ENCODE results near the gene IRF2BP1. TPM values are rescaled to one million over a fixed set of nuclear protein-coding genes. Genes with fewer than 3 reads are reported as not detected.

The IRF2BP1 gene
- total and polyA plus RNA-seq, 2 of the 13 experiments (the other 11 are each of a cell fraction or from before 2014, with no cell fraction given), result 4.3 to 14.3 TPM

DNA sequence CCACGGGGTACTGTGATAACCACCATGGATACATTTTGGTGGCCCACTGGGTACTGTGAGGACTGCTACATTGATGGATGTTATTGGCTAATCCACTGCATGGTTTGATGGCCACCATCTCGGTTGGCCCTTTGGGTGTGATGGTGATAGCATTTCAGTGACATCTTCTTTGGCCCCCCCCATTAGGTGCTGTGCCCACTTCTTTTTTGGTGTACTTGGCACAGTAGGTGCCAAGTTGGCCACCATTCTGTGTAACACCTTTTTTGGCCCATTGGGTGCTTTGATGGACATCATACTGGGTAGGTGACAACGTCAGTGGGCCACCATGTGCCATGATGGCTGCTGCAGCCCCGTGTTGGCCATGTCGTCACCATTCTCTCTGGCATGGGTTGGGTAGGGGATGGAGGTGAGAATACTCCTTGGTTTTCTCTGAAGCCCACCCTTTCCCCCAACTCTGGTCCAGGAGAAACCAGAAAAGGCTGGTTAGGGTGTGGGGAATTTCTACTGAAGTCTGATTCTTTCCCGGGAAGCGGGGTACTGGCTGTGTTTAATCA, 12.6 kb downstream of the IRF2BP1 start (continued):
- TF ChIP-seq AKNA (CRISPR knock-in tag; IDR thresholded peaks at IDR 0.05; ENCODE audit: borderline replicate concordance) (0 out of 2 replicates have a peak, but pooled peaks have one; percentile 50), ZNF619 (CRISPR knock-in tag; IDR thresholded peaks at IDR 0.05) (0 out of 2 replicates have a peak, but pooled peaks have one; percentile 52), ZNF225 (CRISPR knock-in tag; IDR thresholded peaks at IDR 0.05) (no peak), ZNF616 (CRISPR knock-in tag; IDR thresholded peaks at IDR 0.05; ENCODE audit: low read depth) (peak; percentile 42; the same call in 1 of the 2 replicates), POLR2G (IDR thresholded peaks at IDR 0.05; ENCODE audit: low read depth, low read length) (peak; percentile 18), MYPOP (CRISPR knock-in tag; IDR thresholded peaks at IDR 0.05) (no peak), KDM5B (CRISPR knock-in tag; IDR thresholded peaks at IDR 0.05; ENCODE audit: borderline replicate concordance) (peak; percentile 33), HNRNPL (IDR thresholded peaks at IDR 0.05; ENCODE audit: low read depth, low read length) (0 out of 2 replicates have a peak, but pooled peaks have one; percentile 53), PAF1 (CRISPR knock-in tag; IDR thresholded peaks at IDR 0.05) (0 out of 2 replicates have a peak, but pooled peaks have one; percentile 10), MED1 (CRISPR knock-in tag; IDR thresholded peaks at IDR 0.05) (no peak), EHMT2 (IDR thresholded peaks at IDR 0.05; ENCODE audit: borderline replicate concordance, low read depth, low read length) (peak; percentile 80; the same call in 1 of the 2 replicates), ZMAT3 (CRISPR knock-in tag; conservative IDR thresholded peaks at IDR 0.05) (peak; percentile 30; the same call in 1 of the 2 replicates), ZNF567 (CRISPR knock-in tag; IDR thresholded peaks at IDR 0.05; ENCODE audit: borderline replicate concordance) (0 out of 2 replicates have a peak, but pooled peaks have one; percentile 7), RBM22 (optimal IDR thresholded peaks at IDR 0.05; ENCODE audit: low read length) (peak; percentile 72), WIZ (CRISPR knock-in tag; IDR thresholded peaks at IDR 0.05) (0 out of 2 replicates have a peak, but pooled peaks have one; percentile 40), ZFP37 (CRISPR knock-in tag; IDR thresholded peaks at IDR 0.05; ENCODE audit: borderline replicate concordance) (peak; percentile 46; the same call in 1 of the 2 replicates), EEA1 (CRISPR knock-in tag; IDR thresholded peaks at IDR 0.05; ENCODE audit: borderline replicate concordance) (0 out of 2 replicates have a peak, but pooled peaks have one; percentile 39), RBM39 (IDR thresholded peaks at IDR 0.05; ENCODE audit: low read depth, low read length, poor library complexity, severe bottlenecking) (peak; percentile 8), POLR2AphosphoS5 (IDR thresholded peaks at IDR 0.05; ENCODE audit: low read depth, low read length) (peak; percentile 36; the same call in 1 of the 2 replicates)
- TF ChIP-seq, protein P1, sequence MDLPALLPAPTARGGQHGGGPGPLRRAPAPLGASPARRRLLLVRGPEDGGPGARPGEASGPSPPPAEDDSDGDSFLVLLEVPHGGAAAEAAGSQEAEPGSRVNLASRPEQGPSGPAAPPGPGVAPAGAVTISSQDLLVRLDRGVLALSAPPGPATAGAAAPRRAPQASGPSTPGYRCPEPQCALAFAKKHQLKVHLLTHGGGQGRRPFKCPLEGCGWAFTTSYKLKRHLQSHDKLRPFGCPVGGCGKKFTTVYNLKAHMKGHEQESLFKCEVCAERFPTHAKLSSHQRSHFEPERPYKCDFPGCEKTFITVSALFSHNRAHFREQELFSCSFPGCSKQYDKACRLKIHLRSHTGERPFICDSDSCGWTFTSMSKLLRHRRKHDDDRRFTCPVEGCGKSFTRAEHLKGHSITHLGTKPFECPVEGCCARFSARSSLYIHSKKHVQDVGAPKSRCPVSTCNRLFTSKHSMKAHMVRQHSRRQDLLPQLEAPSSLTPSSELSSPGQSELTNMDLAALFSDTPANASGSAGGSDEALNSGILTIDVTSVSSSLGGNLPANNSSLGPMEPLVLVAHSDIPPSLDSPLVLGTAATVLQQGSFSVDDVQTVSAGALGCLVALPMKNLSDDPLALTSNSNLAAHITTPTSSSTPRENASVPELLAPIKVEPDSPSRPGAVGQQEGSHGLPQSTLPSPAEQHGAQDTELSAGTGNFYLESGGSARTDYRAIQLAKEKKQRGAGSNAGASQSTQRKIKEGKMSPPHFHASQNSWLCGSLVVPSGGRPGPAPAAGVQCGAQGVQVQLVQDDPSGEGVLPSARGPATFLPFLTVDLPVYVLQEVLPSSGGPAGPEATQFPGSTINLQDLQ (CRISPR knock-in tag; IDR thresholded peaks at IDR 0.05), result 0 out of 2 replicates have a peak, but pooled peaks have one; percentile 76

Data from HepG2 (cell line).